Uterus (tissue), 2 donors: Measurements from ENCODE around the gene UHRF2.
"Not testable (repeated sequence)": the region's sequence is repeated elsewhere in the genome, so short reads cannot be mapped to it uniquely, and the experiment has no call there.

Source experiments
- CTCF ChIP-seq, 4 experiments: fragments of 200-600 bp in 2 of 4; fragments of 450-650 bp in 2 of 4; sonication (generic) in 2 of 4; IDR thresholded peaks; one replicate each; pipeline ENCODE4 v1.5.1; 2016 to 2019; ENCODE audit warnings: antibody characterized with exemption in 4 of 4, mild to moderate bottlenecking in 2 of 4, moderate library complexity in 1 of 4
- POLR2A ChIP-seq, 2 donors: fragments of 450-650 bp; IDR thresholded peaks; one replicate each; pipeline ENCODE4 v1.6.1; 2016; ENCODE audit warnings: antibody characterized with exemption in 2 of 2, mild to moderate bottlenecking in 1 of 2, moderate library complexity in 1 of 2

- TF ChIP-seq CTCF, POLR2A (IDR thresholded peaks at IDR 0.05): not testable (repeated sequence)
Observed at GRCh38 chr9:6381477-6382012, 31.5 kb upstream of the UHRF2 start.
